Ammon's horn (tissue), 1 donor: ENCODE data around the gene TMEM181.
"Not testable (repeated sequence)": the region's sequence is repeated elsewhere in the genome, so short reads cannot be mapped to it uniquely, and the experiment has no call there.

Experiments used
- DNase-seq: peaks from one replicate; pipeline ENCODE4 v3.0.0-alpha.2; 2016; ENCODE audit warnings: low spot score

Gene TMEM181, protein sequence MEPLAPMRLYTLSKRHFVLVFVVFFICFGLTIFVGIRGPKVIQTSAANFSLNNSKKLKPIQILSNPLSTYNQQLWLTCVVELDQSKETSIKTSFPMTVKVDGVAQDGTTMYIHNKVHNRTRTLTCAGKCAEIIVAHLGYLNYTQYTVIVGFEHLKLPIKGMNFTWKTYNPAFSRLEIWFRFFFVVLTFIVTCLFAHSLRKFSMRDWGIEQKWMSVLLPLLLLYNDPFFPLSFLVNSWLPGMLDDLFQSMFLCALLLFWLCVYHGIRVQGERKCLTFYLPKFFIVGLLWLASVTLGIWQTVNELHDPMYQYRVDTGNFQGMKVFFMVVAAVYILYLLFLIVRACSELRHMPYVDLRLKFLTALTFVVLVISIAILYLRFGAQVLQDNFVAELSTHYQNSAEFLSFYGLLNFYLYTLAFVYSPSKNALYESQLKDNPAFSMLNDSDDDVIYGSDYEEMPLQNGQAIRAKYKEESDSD

GRCh38 chr6:158559895-158560835 is at the start of gene TMEM181:
Gene TMEM181 (plus strand): TSS chr6:158560091. CDS start chr6:158560225, 134 bp downstream.
- peak; percentile 83 for DNase-seq

DNA sequence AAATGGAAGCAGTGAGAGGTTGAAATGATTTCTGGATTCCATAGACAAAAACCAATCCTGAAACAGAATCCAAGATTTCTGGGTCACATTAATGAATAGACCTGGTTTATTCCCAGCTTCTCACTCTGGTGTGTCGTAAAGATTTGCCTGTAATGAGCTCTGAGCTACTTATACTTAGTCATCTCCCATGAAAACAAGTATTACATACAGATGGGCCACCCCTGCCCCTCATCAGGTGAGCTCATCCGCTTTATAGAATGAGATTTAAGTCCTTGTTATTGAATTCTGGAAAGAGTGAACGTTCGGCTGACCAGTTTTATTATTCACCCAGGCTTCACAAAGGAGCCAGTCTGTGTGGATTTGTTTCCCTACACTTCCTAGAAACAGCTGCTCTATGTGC is 47.1 kb upstream of the TMEM181 start:
- no peak for DNase-seq

DNA sequence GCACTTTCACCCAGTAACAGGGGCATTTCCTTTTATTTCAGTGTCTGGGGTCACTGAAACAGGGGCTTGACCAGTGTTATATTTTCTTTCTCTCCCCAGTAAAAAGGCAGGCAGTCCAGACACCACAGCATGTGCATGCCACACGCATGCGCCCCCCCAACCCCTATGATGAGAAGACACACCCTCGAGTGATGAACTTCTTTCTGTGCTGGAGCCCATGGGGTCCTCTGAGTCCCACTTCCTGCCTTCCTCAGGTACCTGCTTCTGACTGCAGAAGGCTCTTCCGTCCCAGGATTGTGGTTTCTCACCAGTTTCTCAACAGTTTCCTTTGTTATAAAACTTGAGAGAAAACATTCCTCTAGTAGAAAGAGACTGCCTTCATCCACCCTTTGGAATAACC is 45.7 kb upstream of the TMEM181 start:
- no peak for DNase-seq

GRCh38 chr6:158514991-158515390 is 44.9 kb upstream of the TMEM181 start:
- DNase-seq = no peak

- DNase-seq = no peak
Measured at GRCh38 chr6:158516098-158516497, 43.8 kb upstream of the TMEM181 start.

DNA sequence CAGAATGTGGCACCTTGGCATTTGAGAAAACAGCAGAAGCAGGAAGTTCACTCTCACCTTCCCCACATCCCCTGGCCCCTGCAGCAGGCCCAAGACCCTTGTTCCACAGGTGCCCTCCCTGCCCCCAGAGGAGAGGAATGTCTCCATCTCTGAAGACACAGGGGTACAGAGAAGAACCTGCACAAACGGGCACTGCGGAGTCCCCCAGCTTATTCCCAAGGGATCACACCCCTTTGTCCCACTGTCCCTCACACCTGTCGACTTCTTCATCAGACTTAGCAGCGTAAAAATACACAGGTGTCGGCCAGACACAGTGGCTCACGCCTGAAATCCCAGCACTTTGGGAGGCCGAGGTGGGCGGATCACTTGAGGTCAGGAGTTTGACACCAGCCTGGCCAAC is 42.9 kb upstream of the TMEM181 start:
- no peak for DNase-seq

DNA sequence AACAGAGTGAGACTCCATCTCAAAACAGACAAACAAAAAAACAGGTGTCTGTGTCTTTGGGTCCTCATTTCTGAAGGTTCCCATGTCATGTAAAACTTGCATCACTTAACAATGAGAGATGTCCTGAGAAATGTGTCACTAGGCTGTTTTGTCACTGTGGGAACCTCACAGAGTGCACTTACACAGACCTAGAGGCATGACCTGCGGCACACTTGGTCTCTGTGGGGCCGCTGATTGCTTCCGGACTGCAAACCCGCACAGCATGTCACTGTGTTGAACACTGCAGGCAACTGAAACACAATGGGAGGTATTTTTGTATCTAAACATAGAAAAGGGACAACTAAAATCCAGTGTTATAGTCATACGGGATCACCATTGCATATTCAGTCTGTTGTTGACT is 42.3 kb upstream of the TMEM181 start:
- no peak for DNase-seq

DNA sequence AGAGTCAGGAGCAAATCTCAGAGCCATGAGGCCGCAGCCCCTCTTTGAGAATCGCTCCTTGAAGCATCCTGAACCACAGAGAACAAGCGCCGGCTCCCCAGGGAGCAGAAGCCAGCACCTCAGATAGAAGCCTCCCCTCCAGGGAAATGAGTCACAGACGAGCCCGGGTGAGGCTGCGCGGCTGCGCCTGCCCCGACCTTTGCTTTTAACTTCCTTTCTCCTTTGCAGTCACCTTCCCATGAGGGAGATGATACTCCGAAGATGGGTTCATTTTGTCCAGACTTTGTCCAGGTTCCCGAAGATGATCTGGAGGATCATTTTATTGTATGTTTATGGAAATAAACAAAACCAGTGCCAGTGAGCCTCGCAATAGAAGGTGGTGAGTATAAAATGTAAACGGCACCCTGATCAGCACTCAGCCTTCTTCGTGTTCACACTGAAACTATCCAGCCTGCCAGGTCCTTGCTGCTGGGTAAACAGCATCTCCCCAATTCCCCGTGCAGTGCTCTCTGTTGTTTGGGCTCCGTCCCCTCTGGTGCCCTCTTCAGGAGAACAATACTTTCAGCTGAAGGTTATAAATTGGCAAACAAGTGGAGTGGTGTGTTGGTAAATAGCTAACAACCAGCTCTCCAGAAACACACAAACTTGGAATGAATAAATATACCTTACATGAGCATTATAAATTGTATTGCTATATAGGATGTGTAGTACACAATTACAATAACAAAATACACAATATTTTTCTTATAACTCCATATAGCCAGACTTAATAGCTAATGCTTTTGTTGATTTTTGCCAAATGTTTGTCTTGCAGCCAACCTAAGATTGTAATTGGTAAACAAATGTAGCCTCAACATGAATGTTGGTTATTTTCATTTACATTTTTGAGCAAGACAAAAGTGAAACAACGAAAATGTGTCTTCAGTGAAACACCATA is 41.4 kb upstream of the TMEM181 start:
- DNase-seq = peak; percentile 89

DNA sequence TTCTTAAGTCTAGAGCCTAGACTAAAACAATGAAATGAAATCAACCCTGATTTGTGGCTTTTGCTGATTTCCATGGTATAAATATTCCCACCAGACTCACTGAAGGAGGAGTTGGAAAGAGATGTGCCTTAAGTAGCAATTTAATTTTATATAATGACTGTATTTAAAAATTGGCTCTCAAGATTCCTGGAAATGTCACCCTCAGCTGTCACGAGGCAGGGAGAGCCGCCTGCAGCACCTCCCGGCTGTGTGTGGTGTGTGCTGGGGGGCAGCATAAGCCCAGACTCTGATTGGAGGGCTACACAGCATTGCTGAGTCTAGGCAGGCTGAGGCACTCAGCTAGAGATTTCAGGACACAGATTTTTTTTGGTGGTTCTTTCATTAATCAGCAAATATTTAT is 40.6 kb upstream of the TMEM181 start:
- no peak for DNase-seq

DNA sequence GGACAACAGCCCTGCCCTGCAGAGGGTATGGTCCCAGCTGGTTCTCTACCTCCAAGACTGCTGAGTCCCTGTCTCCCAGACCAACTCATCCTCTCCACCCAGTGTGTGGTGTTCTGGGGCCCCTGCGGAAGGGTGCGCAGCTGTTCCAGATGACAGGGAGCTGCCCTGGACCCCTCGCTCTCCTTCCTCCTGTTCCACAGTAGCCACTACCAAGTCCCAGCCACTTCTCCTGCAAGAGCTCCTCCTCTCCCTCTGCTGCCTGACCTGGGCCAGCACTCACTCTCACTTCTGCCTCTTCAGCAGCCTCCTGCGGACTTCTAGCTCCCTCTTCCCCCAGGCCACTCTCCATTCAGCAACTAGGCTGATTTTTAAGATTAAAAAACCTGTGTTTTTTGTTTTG is 40.1 kb upstream of the TMEM181 start:
- DNase-seq = no peak

DNA sequence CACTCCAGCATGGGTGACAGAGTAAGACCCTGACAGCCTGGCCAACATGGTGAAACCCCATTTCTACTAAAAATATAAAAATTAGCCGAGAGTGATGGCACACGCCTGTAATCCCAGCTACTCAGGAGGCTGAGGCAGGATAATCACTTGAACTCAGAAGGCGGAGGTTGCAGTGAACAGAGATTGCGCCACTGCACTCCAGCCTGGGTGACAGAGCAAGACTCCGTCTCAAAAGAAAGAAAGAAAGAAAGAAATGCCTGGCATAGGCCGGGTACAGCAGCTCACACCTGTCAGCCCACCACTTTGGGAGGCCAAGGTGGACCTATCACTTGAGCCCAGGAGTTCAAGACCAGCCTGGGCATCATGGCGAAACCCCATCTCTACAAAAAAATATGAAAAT is 38.9 kb upstream of the TMEM181 start:
- not testable (repeated sequence) for DNase-seq

GRCh38 chr6:158521759-158522158 is 38.1 kb upstream of the TMEM181 start:
- no peak for DNase-seq

DNA sequence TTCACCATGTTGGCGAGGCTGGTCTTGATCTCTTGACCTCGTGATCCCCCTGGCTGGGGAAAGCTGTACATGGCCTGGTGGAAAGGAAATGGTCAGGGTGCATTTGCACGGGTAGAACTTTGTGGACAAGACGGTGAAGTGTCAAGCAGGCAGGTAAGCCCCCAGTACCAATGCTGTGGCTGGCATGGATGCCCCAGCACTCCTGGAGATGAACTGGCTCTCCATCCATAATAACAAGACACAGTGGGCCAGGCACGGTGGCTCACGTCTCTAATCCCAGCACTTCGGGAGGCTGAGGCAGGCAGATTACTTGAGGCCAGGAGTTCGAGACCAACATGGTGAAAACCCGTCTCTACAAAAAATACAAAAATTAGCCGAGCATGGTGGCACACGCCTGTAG is 37.3 kb upstream of the TMEM181 start:
- DNase-seq = no peak

DNA sequence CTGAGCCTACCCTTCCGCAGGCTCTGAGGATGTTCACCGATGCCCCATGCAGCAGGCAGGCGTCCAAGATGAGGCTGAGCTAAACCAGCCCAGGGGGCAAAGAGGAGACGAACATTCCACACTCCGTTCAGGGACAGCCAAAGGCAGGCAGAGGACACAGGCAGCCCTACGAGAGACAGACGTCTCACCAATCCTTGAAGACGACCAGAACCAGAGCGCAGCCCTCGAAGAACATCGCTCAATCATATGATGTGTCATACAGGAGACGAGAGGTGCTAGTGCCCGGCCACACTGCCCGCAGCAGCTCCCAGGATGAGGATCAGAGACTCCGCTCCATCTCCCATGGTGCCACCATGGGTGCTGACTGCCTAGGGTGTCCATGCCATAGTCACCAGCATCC is 35.6 kb upstream of the TMEM181 start:
- DNase-seq = no peak

DNA sequence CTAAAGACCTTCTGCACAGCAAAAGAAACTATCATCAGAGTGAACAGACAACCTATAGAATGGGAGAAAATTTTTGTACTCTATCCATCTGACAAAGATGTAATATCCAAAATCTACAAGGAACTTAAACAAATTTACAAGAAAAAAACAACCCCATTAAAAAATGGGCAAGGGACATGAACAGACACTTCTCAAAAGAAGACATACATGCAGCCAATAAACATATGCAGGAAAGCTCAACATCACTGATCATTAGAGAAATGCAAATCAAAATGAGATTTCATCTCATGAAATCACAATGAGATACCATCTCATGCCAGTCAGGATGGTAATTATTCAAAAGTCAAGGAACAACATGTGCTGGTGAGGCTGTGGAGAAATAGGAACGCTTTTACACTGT is 32.0 kb upstream of the TMEM181 start:
- DNase-seq = not testable (repeated sequence)

GRCh38 chr6:158528826-158529225 is 31.1 kb upstream of the TMEM181 start:
- no peak for DNase-seq

DNA sequence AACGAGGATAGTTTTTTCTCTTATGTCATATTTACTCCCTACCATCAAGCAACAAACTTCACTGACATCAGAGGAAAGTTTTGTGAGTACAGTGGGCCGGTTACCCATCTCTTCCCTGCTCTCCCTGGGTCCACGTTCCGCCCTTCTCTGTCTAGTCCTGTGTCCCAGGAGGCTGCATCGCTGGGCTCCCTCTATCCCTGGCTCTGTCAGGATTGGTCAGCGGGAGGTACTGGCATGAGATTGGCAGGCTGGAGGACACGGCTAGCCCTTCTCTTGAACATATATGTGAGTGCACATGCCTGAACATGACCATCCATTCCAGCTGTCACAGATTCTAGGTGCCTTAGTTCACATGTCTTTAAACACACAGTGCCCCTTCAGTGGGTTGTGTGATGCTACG is 30.3 kb upstream of the TMEM181 start:
- no peak for DNase-seq

- no peak for DNase-seq
Measured at GRCh38 chr6:158531566-158531965, 28.3 kb upstream of the TMEM181 start.

- no peak for DNase-seq
Measured at GRCh38 chr6:158531970-158532369, 27.9 kb upstream of the TMEM181 start.

DNA sequence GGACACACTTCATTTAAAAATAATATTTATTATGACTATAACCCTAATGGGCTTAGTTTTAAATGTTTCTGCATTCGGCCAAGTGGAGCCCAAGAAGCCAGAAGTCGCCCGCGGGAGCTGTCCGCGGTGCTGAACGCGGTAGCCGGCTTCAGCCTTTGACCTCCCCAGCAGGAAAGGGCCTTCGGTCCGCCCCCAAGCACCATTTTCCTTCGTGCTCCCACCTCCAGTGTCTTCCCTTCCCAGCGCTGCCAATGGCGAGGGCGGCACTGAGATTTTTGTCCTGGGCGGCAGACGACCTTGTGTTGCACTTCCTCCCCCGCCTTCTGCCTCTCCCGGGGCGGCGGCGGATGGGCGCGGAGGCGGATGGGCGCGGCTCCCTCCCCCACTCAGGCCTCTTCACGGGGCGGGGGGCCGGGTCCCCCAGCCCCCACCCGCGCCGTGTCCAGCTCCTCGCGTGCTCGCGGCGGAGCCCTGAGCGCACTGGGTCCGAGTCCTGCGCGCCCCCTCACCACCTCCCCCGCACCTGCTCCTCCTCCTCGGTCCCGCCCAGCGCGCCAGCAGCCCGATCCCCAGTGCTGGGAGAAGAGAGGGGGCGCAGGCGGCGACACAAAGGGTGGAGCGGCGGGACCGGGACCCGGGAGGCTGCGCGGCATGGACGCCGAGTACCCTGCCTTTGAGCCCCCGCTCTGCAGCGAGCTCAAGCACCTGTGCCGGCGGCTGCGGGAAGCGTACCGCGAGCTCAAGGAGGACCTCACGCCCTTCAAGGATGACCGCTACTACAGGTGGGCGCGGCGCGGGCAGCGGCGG is 23.6 kb upstream of the TMEM181 start:
- no peak for DNase-seq
